HepG2 (cell line): Measurements from ENCODE around the gene TEKT1. TPM values are rescaled to one million over a fixed set of nuclear protein-coding genes. Genes with fewer than 3 reads are reported as not detected.

Source experiments
- ARID3A ChIP-seq: IDR thresholded peaks from 2 replicates; pipeline ENCODE4 v1.6.1; 2012; ENCODE audit warnings: low read depth, low read length, improper control_type of control experiment
- ARID5B ChIP-seq: IDR thresholded peaks from 2 replicates; pipeline ENCODE4 v1.4.0; 2020; ENCODE audit warnings: mild to moderate bottlenecking, missing genetic modification reagents
- ASH2L ChIP-seq: fragments of 300-600, 200-600 bp; sonication (generic); IDR thresholded peaks from 2 replicates; pipeline ENCODE4 v1.7.0; 2017; ENCODE audit warnings: low read depth, mild to moderate bottlenecking, moderate library complexity, mixed read lengths, low read length; ENCODE audit not compliant: insufficient read length
- CREM ChIP-seq, 2 experiments: sonication (generic) in 1 of 2; formaldehyde crosslinking in 1 of 2; IDR thresholded peaks; 2 replicates each; pipeline versions ENCODE4 v1.4.0 to v1.6.1; 2016 to 2020; ENCODE audit warnings: antibody characterized with exemption in 1 of 2, mild to moderate bottlenecking in 1 of 2, missing genetic modification reagents in 1 of 2
- ELF4 ChIP-seq: sonication (generic); formaldehyde crosslinking; IDR thresholded peaks from 2 replicates; pipeline ENCODE4 v1.5.0; 2020; ENCODE audit warnings: missing genetic modification reagents, mild to moderate bottlenecking, moderate library complexity, borderline replicate concordance
- FOXP1 ChIP-seq, 2 experiments: fragments of 450-650 bp in 1 of 2; IDR thresholded peaks; 2 replicates each; pipeline ENCODE4 v1.6.1; 2017 to 2018; ENCODE audit warnings: antibody characterized with exemption in 1 of 2
- MLXIP ChIP-seq: sonication (generic); formaldehyde crosslinking; IDR thresholded peaks from 2 replicates; pipeline ENCODE4 v1.9.0; 2021; ENCODE audit warnings: missing genetic modification reagents, borderline replicate concordance
- MXD4 ChIP-seq: IDR thresholded peaks from 2 replicates; pipeline ENCODE4 v1.6.1; 2016; ENCODE audit warnings: mild to moderate bottlenecking, missing biosample characterization, missing genetic modification reagents
- PHF20 ChIP-seq: sonication (generic); formaldehyde crosslinking; IDR thresholded peaks from 2 replicates; pipeline ENCODE4 v1.5.0; 2020; ENCODE audit warnings: mild to moderate bottlenecking, missing genetic modification reagents
- PHF21A ChIP-seq: sonication (generic); formaldehyde crosslinking; IDR thresholded peaks from 2 replicates; pipeline ENCODE4 v1.5.0; 2020; ENCODE audit warnings: mild to moderate bottlenecking, missing genetic modification reagents
- REL ChIP-seq: sonication (generic); formaldehyde crosslinking; conservative IDR thresholded peaks from 2 replicates; pipeline ENCODE4 v1.8.0; 2022; ENCODE audit warnings: mild to moderate bottlenecking, missing genetic modification reagents, moderate library complexity
- SNRNP70 ChIP-seq: fragments of 200-400 bp; formaldehyde crosslinking; IDR thresholded peaks from 2 replicates; pipeline ENCODE4 v1.6.1; 2017; ENCODE audit warnings: mild to moderate bottlenecking, low read depth, low read length, moderate library complexity
- SPEN ChIP-seq: sonication (generic); formaldehyde crosslinking; IDR thresholded peaks from 2 replicates; pipeline ENCODE4 v1.5.1; 2020; ENCODE audit warnings: low read depth, mild to moderate bottlenecking, missing genetic modification reagents
- SRSF9 ChIP-seq: fragments of 200-400 bp; formaldehyde crosslinking; IDR thresholded peaks from 2 replicates; pipeline ENCODE4 v1.6.1; 2018; ENCODE audit warnings: borderline replicate concordance, mild to moderate bottlenecking, low read depth, low read length; ENCODE audit not compliant: insufficient read depth, poor library complexity, severe bottlenecking
- SUZ12 ChIP-seq: fragments of 150-350 bp; IDR thresholded peaks from 2 replicates; pipeline ENCODE4 v1.6.1; 2014; ENCODE audit warnings: low read depth, low read length
- TAF15 ChIP-seq: fragments of 200-400 bp; formaldehyde crosslinking; IDR thresholded peaks from one replicate; pipeline ENCODE4 v1.6.1; 2018; ENCODE audit warnings: mild to moderate bottlenecking, low read depth, low read length; ENCODE audit not compliant: poor library complexity, severe bottlenecking
- TCF7 ChIP-seq: sonication (generic); IDR thresholded peaks from 2 replicates; pipeline ENCODE4 v1.6.1; 2016; ENCODE audit warnings: antibody characterized with exemption, low read depth
- THAP11 ChIP-seq: IDR thresholded peaks from 2 replicates; pipeline ENCODE4 v1.6.1; 2016; ENCODE audit warnings: missing biosample characterization, missing genetic modification reagents
- ZNF709 ChIP-seq: sonication (generic); formaldehyde crosslinking; IDR thresholded peaks from 2 replicates; pipeline ENCODE4 v1.5.0; 2020; ENCODE audit warnings: mild to moderate bottlenecking, missing genetic modification reagents
- ZNF768 ChIP-seq: sonication (generic); formaldehyde crosslinking; IDR thresholded peaks from 2 replicates; pipeline ENCODE4 v1.4.0; 2020; ENCODE audit warnings: missing genetic modification reagents
- polyA plus RNA-seq, 8 experiments: library from polyadenylated mRNA; depleted of rRNA in 3 of 8; stranded (reverse) in 7 of 8; unstranded in 1 of 8; fragments of >200 nt; fragmentation: Illumina TruSeq in 4 of 8; extraction: Trizol in 4 of 8; gene quantifications; 2 replicates each; pipeline versions ENCODE4 v1.2.1 to v1.2.3, GENCODE V29; 2011 to 2016; ENCODE audit warnings: low read depth in 4 of 8, missing spikeins in 1 of 8, mixed read lengths in 1 of 8; ENCODE audit not compliant: insufficient read depth in 1 of 8
- total RNA-seq, 5 experiments: library from RNA; depleted of rRNA; stranded (reverse); fragments of >200 nt; fragmentation: Illumina TruSeq; extraction: Trizol; gene quantifications; 2 replicates each; pipeline ENCODE4 v1.2.3, GENCODE V29; 2016; ENCODE audit warnings: low read depth in 1 of 5

Gene TEKT1
- total and polyA plus RNA-seq, 2 of the 13 experiments (the other 11 are each of a cell fraction or from before 2014, with no cell fraction given) = not detected

- TF ChIP-seq ZNF709 (CRISPR knock-in tag) = 0 out of 2 replicates have a peak, but pooled peaks have one; percentile 39
- TF ChIP-seq MXD4 (CRISPR knock-in tag) = no peak
- no peak for TF ChIP-seq SPEN (CRISPR knock-in tag)
- no peak for TF ChIP-seq SNRNP70
- TF ChIP-seq TCF7 = peak; percentile 67; the same call in 1 of the 2 replicates
- no peak for TF ChIP-seq MLXIP (CRISPR knock-in tag)
- TF ChIP-seq SRSF9 = no peak
- peak; percentile 73; the same call in 1 of the 2 replicates for TF ChIP-seq ARID3A
- 0 out of 2 replicates have a peak, but pooled peaks have one; percentile 22 for TF ChIP-seq PHF20
- TF ChIP-seq ARID5B (CRISPR knock-in tag) = peak; percentile 55; the same call in 1 of the 2 replicates
- TF ChIP-seq SUZ12 = no peak
- TF ChIP-seq REL = 0 out of 2 replicates have a peak, but pooled peaks have one; percentile 40
- no peak for TF ChIP-seq ZNF768 (CRISPR knock-in tag)
- no peak for TF ChIP-seq FOXP1 (IDR thresholded peaks at IDR 0.05)
- peak; percentile 46; the same call in 1 of the 2 replicates for TF ChIP-seq FOXP1 (CRISPR knock-in tag; IDR thresholded peaks at IDR 0.05)
- TF ChIP-seq PHF21A = peak; percentile 61; the same call in 1 of the 2 replicates
- TF ChIP-seq ELF4 (CRISPR knock-in tag) = no peak
- TF ChIP-seq CREM (IDR thresholded peaks at IDR 0.05) = peak; percentile 48; the same call in 1 of the 2 replicates
- TF ChIP-seq CREM (CRISPR knock-in tag; IDR thresholded peaks at IDR 0.05) = no peak
- no peak for TF ChIP-seq TAF15
- TF ChIP-seq THAP11 (CRISPR knock-in tag) = peak; percentile 49; the same call in 1 of the 2 replicates
- TF ChIP-seq ASH2L = peak; percentile 79
Measured at GRCh38 chr17:6796017-6796886, 35.3 kb downstream of the TEKT1 start (continued).
